ENCODE data around the gene PIWIL1. TPM values are rescaled to one million over a fixed set of nuclear protein-coding genes. Genes with fewer than 3 reads are reported as not detected.
A peak's percentile ranks its signal among the peaks of the same experiment; 100 is the strongest.

The PIWIL1 gene
- not detected for total RNA-seq

DNA sequence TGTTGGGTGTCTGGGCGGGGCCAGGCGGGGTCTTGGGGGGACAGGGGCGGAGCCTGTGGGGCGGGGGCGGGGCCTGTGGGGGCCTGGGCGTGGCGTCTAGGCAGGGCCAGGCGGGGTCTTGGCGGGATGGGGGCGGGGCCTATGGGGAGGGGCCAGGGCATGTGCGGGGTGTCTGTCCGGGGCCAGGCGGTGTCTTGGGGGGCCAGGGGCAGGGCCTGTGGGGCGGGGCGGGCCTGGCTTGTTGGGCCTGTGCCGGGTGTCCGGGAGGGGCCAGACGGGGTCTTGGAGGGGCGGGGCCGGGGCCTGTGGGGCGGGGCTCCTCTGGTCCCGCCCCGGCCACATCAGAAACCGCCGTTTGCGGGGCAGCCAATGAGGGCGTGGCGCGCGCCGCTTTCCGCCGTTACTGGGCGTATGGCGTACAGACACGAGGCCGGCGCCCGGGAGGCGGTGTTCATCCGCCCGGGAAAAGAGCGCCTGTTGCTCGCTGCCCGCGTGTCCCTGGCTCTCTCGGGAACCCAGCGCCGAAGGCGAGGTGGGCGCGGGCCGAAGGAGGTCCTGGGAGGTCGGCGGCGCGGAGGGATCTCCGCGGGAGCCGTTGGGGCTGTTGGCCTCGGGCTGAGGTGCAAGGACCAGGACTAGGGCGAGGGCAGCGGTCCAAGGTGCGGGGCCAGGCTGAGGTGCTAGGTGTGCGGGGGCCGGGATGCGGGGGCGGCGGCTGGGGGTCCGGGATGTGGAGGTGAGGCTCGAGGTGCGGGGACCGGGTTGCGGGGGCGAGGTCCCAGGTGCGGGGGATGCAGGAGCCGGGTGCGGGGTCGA is at the start of gene PIWIL1:
TSS of gene PIWIL1 (plus strand) at position 400 of the 816 bp plus-strand sequence. CDS start 4,705 bp downstream, outside the sequence.
- ATAC-seq (no peak), DNase-seq (ENCODE audit: low spot score) (no peak)
- Mint-ChIP-seq H3K9me3 (no peaks in the 10 kb centered on the region), H3K27me3 (peaks cover 28 to 32% of the 10 kb centered on the region in 2 donors), H3K27ac (no peak within 1 kb of the TSS), H3K4me3 (no peak within 1 kb of the TSS), H3K36me3 (no peaks in the 10 kb centered on the region), H3K4me1 (ENCODE audit: low read depth in 2 of 2) (peaks cover 0 to 8% of the 10 kb centered on the region in 2 donors)

- H3K27me3 Mint-ChIP-seq = peaks cover 0 to 2% of the 10 kb centered on the region in 2 donors
- no peak for ATAC-seq
- no peak for DNase-seq (ENCODE audit: low spot score)
- no peak overlapping the region for H3K4me3 Mint-ChIP-seq
- H3K4me1 Mint-ChIP-seq (ENCODE audit: low read depth in 2 of 2) = no peaks in the 10 kb centered on the region
- no peaks in the 10 kb centered on the region for H3K9me3 Mint-ChIP-seq
- no peaks in the 10 kb centered on the region for H3K36me3 Mint-ChIP-seq
- H3K27ac Mint-ChIP-seq = no peak overlapping the region
These were observed 49.5 kb upstream of the PIWIL1 start for GRCh38 chr12:130288206-130288605.

- ATAC-seq (no peak), DNase-seq (ENCODE audit: low spot score) (no peak)
- Mint-ChIP-seq H3K9me3 (no peaks in the 10 kb centered on the region), H3K27me3 (peaks cover 0 to 2% of the 10 kb centered on the region in 2 donors), H3K36me3 (no peaks in the 10 kb centered on the region), H3K4me3 (no peak overlapping the region), H3K4me1 (ENCODE audit: low read depth in 2 of 2) (no peaks in the 10 kb centered on the region), H3K27ac (no peak overlapping the region)
These were observed 49.0 kb upstream of the PIWIL1 start for GRCh38 chr12:130288691-130289090.

GRCh38 chr12:130290114-130290513 is 47.6 kb upstream of the PIWIL1 start:
- Mint-ChIP-seq H3K27ac (no peak overlapping the region), H3K9me3 (no peaks in the 10 kb centered on the region), H3K27me3 (peaks cover 0 to 2% of the 10 kb centered on the region in 2 donors), H3K4me3 (no peak overlapping the region), H3K36me3 (no peaks in the 10 kb centered on the region), H3K4me1 (ENCODE audit: low read depth in 2 of 2) (no peaks in the 10 kb centered on the region)
- ATAC-seq (no peak), DNase-seq (ENCODE audit: low spot score) (no peak)

GRCh38 chr12:130298322-130299021 is 39.2 kb upstream of the PIWIL1 start:
- no peak overlapping the region for H3K27ac Mint-ChIP-seq
- H3K9me3 Mint-ChIP-seq = peaks cover 7% of the 10 kb centered on the region
- H3K4me3 Mint-ChIP-seq = no peak overlapping the region
- no peak for DNase-seq (ENCODE audit: low spot score)
- peaks cover 0 to 15% of the 10 kb centered on the region in 2 donors for H3K27me3 Mint-ChIP-seq
- H3K4me1 Mint-ChIP-seq (ENCODE audit: low read depth in 2 of 2) = peaks cover 0 to 5% of the 10 kb centered on the region in 2 donors
- no peak for ATAC-seq
- H3K36me3 Mint-ChIP-seq = no peaks in the 10 kb centered on the region

GRCh38 chr12:130299574-130299973 is 38.1 kb upstream of the PIWIL1 start:
- Mint-ChIP-seq H3K4me1 (ENCODE audit: low read depth in 2 of 2) (peaks cover 0 to 5% of the 10 kb centered on the region in 2 donors), H3K9me3 (peaks cover 7% of the 10 kb centered on the region), H3K27me3 (peaks cover 0 to 15% of the 10 kb centered on the region in 2 donors), H3K4me3 (no peak overlapping the region), H3K27ac (no peak overlapping the region), H3K36me3 (no peaks in the 10 kb centered on the region)
- ATAC-seq (no peak), DNase-seq (ENCODE audit: low spot score) (no peak)

DNA sequence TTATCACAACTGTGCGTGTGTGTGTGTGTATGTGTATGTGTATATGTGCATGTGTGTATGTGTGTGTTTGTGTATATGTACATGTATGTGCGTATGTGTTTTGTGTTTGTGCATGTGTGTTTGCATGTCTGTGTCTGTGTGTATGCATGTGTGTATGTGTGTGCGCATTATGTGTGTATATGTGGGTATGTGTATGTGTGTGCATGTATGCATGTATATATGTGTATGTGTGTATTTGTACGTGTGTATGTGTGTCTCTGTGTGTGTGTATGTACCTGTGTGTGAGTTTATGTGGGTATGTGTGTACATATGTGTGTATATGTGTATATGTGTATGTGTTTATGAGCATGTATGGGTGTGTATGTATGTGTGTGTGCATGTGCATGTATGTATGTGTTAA is 37.6 kb upstream of the PIWIL1 start:
- peaks cover 0 to 5% of the 10 kb centered on the region in 2 donors for H3K4me1 Mint-ChIP-seq (ENCODE audit: low read depth in 2 of 2)
- H3K9me3 Mint-ChIP-seq = peaks cover 7% of the 10 kb centered on the region
- no peak overlapping the region for H3K4me3 Mint-ChIP-seq
- no peaks in the 10 kb centered on the region for H3K36me3 Mint-ChIP-seq
- H3K27me3 Mint-ChIP-seq = peaks cover 0 to 15% of the 10 kb centered on the region in 2 donors
- no peak overlapping the region for H3K27ac Mint-ChIP-seq
- DNase-seq (ENCODE audit: low spot score) = no peak
- ATAC-seq = no peak

- peaks cover 7% of the 10 kb centered on the region for H3K9me3 Mint-ChIP-seq
- H3K4me1 Mint-ChIP-seq (ENCODE audit: low read depth in 2 of 2) = peaks cover 0 to 5% of the 10 kb centered on the region in 2 donors
- H3K4me3 Mint-ChIP-seq = no peak overlapping the region
- peaks cover 0 to 15% of the 10 kb centered on the region in 2 donors for H3K27me3 Mint-ChIP-seq
- H3K27ac Mint-ChIP-seq = no peak overlapping the region
- DNase-seq (ENCODE audit: low spot score) = no peak
- H3K36me3 Mint-ChIP-seq = no peaks in the 10 kb centered on the region
- peak in 1 of 2 donors; percentile 6 for ATAC-seq
These were observed 36.8 kb upstream of the PIWIL1 start for GRCh38 chr12:130300737-130301535.

DNA sequence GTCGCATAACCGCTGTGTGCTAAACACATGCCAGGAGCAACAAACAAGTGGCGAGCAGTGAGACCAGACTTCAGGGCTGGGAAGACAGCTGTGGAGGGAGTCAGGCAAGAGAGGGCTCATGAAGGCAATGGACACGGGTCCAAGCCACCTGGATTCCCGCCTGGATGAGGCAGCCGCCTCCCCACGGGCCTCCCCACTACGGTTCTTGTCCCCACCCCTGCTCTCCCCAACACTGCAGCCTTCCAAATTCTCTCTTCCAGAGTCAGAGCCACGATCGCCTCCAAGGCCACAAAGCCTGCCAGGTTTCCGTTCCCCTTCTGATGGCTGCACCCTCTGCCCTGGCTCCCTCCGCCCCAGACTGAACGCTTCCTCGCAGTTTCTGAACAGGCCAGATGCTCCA is 36.1 kb upstream of the PIWIL1 start:
- peaks cover 7% of the 10 kb centered on the region for H3K9me3 Mint-ChIP-seq
- no peak overlapping the region for H3K27ac Mint-ChIP-seq

DNA sequence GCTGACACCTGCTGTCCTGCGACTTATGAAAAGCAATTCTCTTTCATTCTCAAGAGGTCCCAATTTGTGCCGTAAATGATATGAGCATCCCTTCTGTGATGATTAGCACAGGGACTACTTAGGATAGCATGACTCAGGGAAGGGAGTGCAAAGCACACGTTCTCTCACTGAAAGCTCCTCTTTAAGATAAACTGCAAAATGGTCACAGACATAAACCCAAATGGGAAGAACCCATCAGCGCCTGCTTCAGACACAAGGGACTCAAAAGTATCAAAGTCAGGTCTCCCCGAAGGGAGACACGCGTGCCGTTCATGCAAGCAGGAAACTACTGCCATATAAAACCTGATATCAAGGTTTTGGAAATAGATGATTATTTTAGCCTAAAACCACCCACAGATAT is 33.9 kb upstream of the PIWIL1 start:
- Mint-ChIP-seq H3K4me1 (ENCODE audit: low read depth in 2 of 2) (peaks cover 0 to 5% of the 10 kb centered on the region in 2 donors), H3K4me3 (no peak overlapping the region), H3K36me3 (no peaks in the 10 kb centered on the region), H3K9me3 (peaks cover 7% of the 10 kb centered on the region), H3K27me3 (peaks cover 2 to 15% of the 10 kb centered on the region in 2 donors), H3K27ac (no peak overlapping the region)
- ATAC-seq (no peak), DNase-seq (ENCODE audit: low spot score) (no peak)

More for the DNA sequence above, 36.1 kb upstream of the PIWIL1 start:
- no peak overlapping the region for H3K4me3 Mint-ChIP-seq
- H3K4me1 Mint-ChIP-seq (ENCODE audit: low read depth in 2 of 2) = peaks cover 0 to 5% of the 10 kb centered on the region in 2 donors
- DNase-seq (ENCODE audit: low spot score) (no peak), ATAC-seq (peak in 1 of 2 donors; percentile 6)
- no peaks in the 10 kb centered on the region for H3K36me3 Mint-ChIP-seq
- peaks cover 0 to 15% of the 10 kb centered on the region in 2 donors for H3K27me3 Mint-ChIP-seq

- no peak for DNase-seq (ENCODE audit: low spot score)
- H3K36me3 Mint-ChIP-seq = no peaks in the 10 kb centered on the region
- H3K4me1 Mint-ChIP-seq (ENCODE audit: low read depth in 2 of 2) = no peaks in the 10 kb centered on the region
- peak; percentile 11 to 52 for ATAC-seq
- H3K9me3 Mint-ChIP-seq = no peaks in the 10 kb centered on the region
- peaks cover 4 to 5% of the 10 kb centered on the region in 2 donors for H3K27me3 Mint-ChIP-seq
- no peak overlapping the region for H3K27ac Mint-ChIP-seq
- H3K4me3 Mint-ChIP-seq = no peak overlapping the region
These were observed 29.8 kb upstream of the PIWIL1 start for GRCh38 chr12:130307859-130308258.

- DNase-seq (ENCODE audit: low spot score) (no peak), ATAC-seq (no peak)
- Mint-ChIP-seq H3K9me3 (no peaks in the 10 kb centered on the region), H3K4me3 (no peak overlapping the region), H3K27me3 (peaks cover 0 to 5% of the 10 kb centered on the region in 2 donors), H3K36me3 (no peaks in the 10 kb centered on the region), H3K27ac (no peak overlapping the region), H3K4me1 (ENCODE audit: low read depth in 2 of 2) (no peaks in the 10 kb centered on the region)
These were observed 29.3 kb upstream of the PIWIL1 start for GRCh38 chr12:130308393-130308792.

DNA sequence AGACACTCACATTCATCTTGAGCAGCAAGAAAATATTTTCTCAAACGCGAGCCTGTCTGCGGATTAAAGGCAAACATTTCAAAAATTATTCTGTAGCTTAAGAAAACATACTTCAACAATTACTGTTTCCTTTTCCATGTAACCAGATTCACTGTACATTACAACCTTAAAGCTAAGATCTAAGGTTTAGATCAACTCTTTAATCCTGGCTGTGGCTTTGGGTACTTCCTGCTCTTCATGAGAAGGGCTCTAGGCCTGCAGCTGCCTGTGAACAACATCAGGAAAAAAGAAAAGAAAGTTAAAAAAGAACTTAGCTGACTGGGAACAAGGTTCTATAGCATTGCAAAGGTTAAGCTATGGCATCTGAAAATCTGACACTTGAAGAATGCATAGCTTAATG is 21.4 kb upstream of the PIWIL1 start:
- no peak for ATAC-seq
- peaks cover 10 to 20% of the 10 kb centered on the region in 2 donors for H3K27me3 Mint-ChIP-seq

More for the DNA sequence above, 21.4 kb upstream of the PIWIL1 start:
- H3K9me3 Mint-ChIP-seq = no peaks in the 10 kb centered on the region
- H3K36me3 Mint-ChIP-seq = no peaks in the 10 kb centered on the region
- no peak overlapping the region for H3K27ac Mint-ChIP-seq
- H3K4me1 Mint-ChIP-seq (ENCODE audit: low read depth in 2 of 2) = peaks cover 0 to 2% of the 10 kb centered on the region in 2 donors
- no peak overlapping the region for H3K4me3 Mint-ChIP-seq
- no peak for DNase-seq (ENCODE audit: low spot score)
